OCI-LY3 (cell line): ENCODE results near the gene DEFB114.

Experiments used
- H2AFZ ChIP-seq: fragments of 200-600, 300-600 bp; shearing (Covaris generic); 2 replicates; pipeline ENCODE4 v1.6.0; 2014; ENCODE audit warnings: antibody characterized with exemption, low read depth, low read length
- H3K27ac ChIP-seq: fragments of 200-600, 300-600 bp; sonication (generic); 2 replicates; pipeline ENCODE4 v1.5.1; 2014; ENCODE audit warnings: mild to moderate bottlenecking, low read length, moderate library complexity, mixed read lengths
- H3K27me3 ChIP-seq: fragments of 200-600, 300-600 bp; sonication (generic); 2 replicates; pipeline ENCODE4 v1.6.1; 2014; ENCODE audit warnings: low read depth, low read length, mixed read lengths
- H3K36me3 ChIP-seq: fragments of 200-600, 300-600 bp; sonication (generic); replicated peaks from 2 replicates; pipeline ENCODE3; 2014; ENCODE audit warnings: low read depth, low read length, mixed read lengths
- H3K4me1 ChIP-seq: fragments of 300-600, 200-600 bp; sonication (generic); 2 replicates; pipeline ENCODE4 v1.6.1; 2014; ENCODE audit warnings: low read length, mixed read lengths
- H3K4me2 ChIP-seq: fragments of 200-600, 300-600 bp; sonication (generic); 2 replicates; pipeline ENCODE4 v1.6.1; 2014; ENCODE audit warnings: low read length, mixed read lengths
- H3K4me3 ChIP-seq: fragments of 300-600, 200-600 bp; sonication (generic); 2 replicates; pipeline ENCODE4 v1.5.1; 2014; ENCODE audit warnings: antibody characterized with exemption, mild to moderate bottlenecking, low read length, moderate library complexity
- H3K79me2 ChIP-seq: fragments of 300-600, 200-600 bp; shearing (Covaris generic); 2 replicates; pipeline ENCODE4 v1.6.1; 2014; ENCODE audit warnings: mild to moderate bottlenecking, low read length, mixed read lengths
- H3K9ac ChIP-seq: fragments of 300-600, 200-600 bp; shearing (Covaris generic); 2 replicates; pipeline ENCODE4 v1.6.0; 2014; ENCODE audit warnings: mild to moderate bottlenecking, low read length, moderate library complexity
- H3K9me3 ChIP-seq: fragments of 200-600, 300-600 bp; shearing (Covaris generic); 2 replicates; pipeline ENCODE4 v1.6.1; 2014; ENCODE audit warnings: low read length, mixed read lengths; ENCODE audit not compliant: insufficient read depth
- H4K20me1 ChIP-seq: fragments of 200-600, 300-600 bp; sonication (generic); 2 replicates; pipeline ENCODE4 v1.6.1; 2016; ENCODE audit warnings: low read length, mixed read lengths; ENCODE audit not compliant: insufficient read depth
- CTCF ChIP-seq: fragments of 200-600, 300-600 bp; sonication (generic); IDR thresholded peaks from 2 replicates; pipeline ENCODE4 v1.5.1; 2014; ENCODE audit warnings: antibody characterized with exemption, low read length, low read depth
- EZH2phosphoT487 ChIP-seq: fragments of 200-600 bp; shearing (Covaris generic); IDR thresholded peaks from 2 replicates; pipeline ENCODE4 v1.6.1; 2018; ENCODE audit warnings: antibody characterized with exemption, mixed run types, low read depth

DEFB114 gene

DNA sequence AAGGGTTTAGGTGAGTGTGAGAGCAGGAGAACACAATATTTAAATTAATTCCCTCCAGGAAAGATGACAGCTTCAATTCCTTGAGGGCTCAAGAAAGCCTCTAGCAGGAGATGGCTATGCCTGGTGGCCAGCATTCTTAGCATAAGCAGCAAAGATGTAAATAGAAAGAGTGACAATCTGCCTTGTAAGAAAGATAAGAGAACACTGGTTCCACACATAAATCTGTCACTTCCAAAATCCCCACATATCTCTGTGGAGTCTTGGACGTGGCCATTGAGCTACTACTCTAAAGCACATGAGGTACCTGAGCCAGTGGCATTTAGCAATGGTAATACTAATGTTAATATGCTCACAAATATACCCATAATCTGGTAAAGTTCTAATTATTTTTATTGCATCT lies 29.2 kb downstream of the DEFB114 start:
- H4K20me1 ChIP-seq = no peaks in the 10 kb centered on the region
- TF ChIP-seq CTCF = no peak
- H3K4me1 ChIP-seq = no peaks in the 10 kb centered on the region
- no peak overlapping the region for H3K4me2 ChIP-seq
- no peak overlapping the region for H2AFZ ChIP-seq
- no peaks in the 10 kb centered on the region for H3K27me3 ChIP-seq
- no peaks in the 10 kb centered on the region for H3K36me3 ChIP-seq
- H3K9ac ChIP-seq = no peak overlapping the region
- no peak overlapping the region for H3K4me3 ChIP-seq
- no peaks in the 10 kb centered on the region for H3K79me2 ChIP-seq
- no peaks in the 10 kb centered on the region for H3K9me3 ChIP-seq
- H3K27ac ChIP-seq = no peak overlapping the region

GRCh38 chr6:49933526-49933925 lies 30.4 kb downstream of the DEFB114 start:
- H2AFZ ChIP-seq = no peak overlapping the region
- H3K27me3 ChIP-seq = no peaks in the 10 kb centered on the region
- no peak overlapping the region for H3K4me2 ChIP-seq
- H3K9ac ChIP-seq = no peak overlapping the region
- H3K9me3 ChIP-seq = no peaks in the 10 kb centered on the region
- H4K20me1 ChIP-seq = no peaks in the 10 kb centered on the region
- TF ChIP-seq CTCF (no peak), EZH2phosphoT487 (no peak)
- no peak overlapping the region for H3K27ac ChIP-seq
- no peaks in the 10 kb centered on the region for H3K36me3 ChIP-seq
- H3K79me2 ChIP-seq = no peaks in the 10 kb centered on the region
- H3K4me1 ChIP-seq = no peaks in the 10 kb centered on the region
- no peak overlapping the region for H3K4me3 ChIP-seq

GRCh38 chr6:49929340-49929739 lies 34.6 kb downstream of the DEFB114 start:
- H3K4me3 ChIP-seq = no peak overlapping the region
- H3K27ac ChIP-seq = no peak overlapping the region
- H3K27me3 ChIP-seq = no peaks in the 10 kb centered on the region
- no peak overlapping the region for H2AFZ ChIP-seq
- no peak for TF ChIP-seq EZH2phosphoT487
- no peak for TF ChIP-seq CTCF
- no peaks in the 10 kb centered on the region for H3K36me3 ChIP-seq
- no peaks in the 10 kb centered on the region for H3K4me1 ChIP-seq
- H3K79me2 ChIP-seq = no peaks in the 10 kb centered on the region
- no peaks in the 10 kb centered on the region for H3K9me3 ChIP-seq
- no peaks in the 10 kb centered on the region for H4K20me1 ChIP-seq
- no peak overlapping the region for H3K9ac ChIP-seq
- no peak overlapping the region for H3K4me2 ChIP-seq

GRCh38 chr6:49923826-49924225 lies 40.1 kb downstream of the DEFB114 start:
- H3K36me3 ChIP-seq = no peaks in the 10 kb centered on the region
- no peak overlapping the region for H3K4me2 ChIP-seq
- TF ChIP-seq EZH2phosphoT487 (no peak), CTCF (peak; percentile 33)
- H4K20me1 ChIP-seq = no peaks in the 10 kb centered on the region
- H3K27ac ChIP-seq = no peak overlapping the region
- H3K27me3 ChIP-seq = no peaks in the 10 kb centered on the region
- no peaks in the 10 kb centered on the region for H3K4me1 ChIP-seq
- no peaks in the 10 kb centered on the region for H3K79me2 ChIP-seq
- H3K9me3 ChIP-seq = no peaks in the 10 kb centered on the region
- no peak overlapping the region for H3K4me3 ChIP-seq
- H3K9ac ChIP-seq = no peak overlapping the region
- H2AFZ ChIP-seq = no peak overlapping the region
